ENCODE results near the gene RAPGEF1. TPM values are rescaled to one million over a fixed set of nuclear protein-coding genes. Genes with fewer than 3 reads are reported as not detected.

RAPGEF1 gene
- 13.7 and 14.9 TPM in 2 replicates for total RNA-seq

GRCh38 chr9:131739959-131740648, at the start of gene RAPGEF1:
RAPGEF1 (minus strand) TSS chr9:131740076; CDS start chr9:131739830, 246 bp downstream.

GRCh38 chr9:131545003-131545785, 194.7 kb downstream of the RAPGEF1 start, which contains the start of gene PRRT1B:
PRRT1B (plus strand) TSS chr9:131545523; CDS start chr9:131545616, 93 bp downstream.

GRCh38 chr9:131530920-131531832, 208.7 kb downstream of the RAPGEF1 start, which contains the start of gene UCK1:
UCK1 (minus strand) TSS chr9:131531263; CDS start chr9:131531174, 89 bp downstream.

Other genes with a start within 250 kb of the RAPGEF1 start
- 27.0 and 36.5 TPM in 2 replicates for gene POMT1, start 237.2 kb downstream of the RAPGEF1 start, total RNA-seq
- gene UCK1, start 208.8 kb downstream of the RAPGEF1 start, total RNA-seq, result 18.0 and 24.2 TPM in 2 replicates
- gene PRRT1B, start 194.6 kb downstream of the RAPGEF1 start, total RNA-seq, result not detected in 2 replicates

Measured in bronchial smooth muscle cell (primary cell).